ENCODE measurements around the gene SLC9A8.

Gene SLC9A8

DNA sequence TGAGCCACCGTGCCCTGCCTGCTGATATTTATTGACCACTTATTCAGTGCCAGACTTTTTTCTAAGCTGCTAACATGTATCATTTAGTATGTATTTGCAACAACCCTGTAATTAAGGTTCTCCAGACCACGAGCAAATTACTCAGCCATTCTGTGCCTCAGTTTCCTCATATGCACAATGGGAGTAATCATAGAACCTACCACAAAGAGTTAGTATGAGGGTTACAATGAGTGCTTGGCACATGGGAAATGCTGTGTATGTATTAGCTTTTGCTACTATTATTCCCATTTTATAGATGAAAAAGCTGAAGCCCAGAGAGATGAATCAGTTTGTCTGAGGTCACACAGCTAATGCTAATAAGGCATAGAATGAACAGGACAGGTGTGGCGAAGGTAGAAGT is 20.0 kb upstream of the SLC9A8 start:
- Histone ChIP-seq H3F3A (ENCODE audit: insufficient read depth) (no peaks in the 10 kb centered on the region), H3K27ac (ENCODE audit: low read depth, low read length) (no peak overlapping the region)

DNA sequence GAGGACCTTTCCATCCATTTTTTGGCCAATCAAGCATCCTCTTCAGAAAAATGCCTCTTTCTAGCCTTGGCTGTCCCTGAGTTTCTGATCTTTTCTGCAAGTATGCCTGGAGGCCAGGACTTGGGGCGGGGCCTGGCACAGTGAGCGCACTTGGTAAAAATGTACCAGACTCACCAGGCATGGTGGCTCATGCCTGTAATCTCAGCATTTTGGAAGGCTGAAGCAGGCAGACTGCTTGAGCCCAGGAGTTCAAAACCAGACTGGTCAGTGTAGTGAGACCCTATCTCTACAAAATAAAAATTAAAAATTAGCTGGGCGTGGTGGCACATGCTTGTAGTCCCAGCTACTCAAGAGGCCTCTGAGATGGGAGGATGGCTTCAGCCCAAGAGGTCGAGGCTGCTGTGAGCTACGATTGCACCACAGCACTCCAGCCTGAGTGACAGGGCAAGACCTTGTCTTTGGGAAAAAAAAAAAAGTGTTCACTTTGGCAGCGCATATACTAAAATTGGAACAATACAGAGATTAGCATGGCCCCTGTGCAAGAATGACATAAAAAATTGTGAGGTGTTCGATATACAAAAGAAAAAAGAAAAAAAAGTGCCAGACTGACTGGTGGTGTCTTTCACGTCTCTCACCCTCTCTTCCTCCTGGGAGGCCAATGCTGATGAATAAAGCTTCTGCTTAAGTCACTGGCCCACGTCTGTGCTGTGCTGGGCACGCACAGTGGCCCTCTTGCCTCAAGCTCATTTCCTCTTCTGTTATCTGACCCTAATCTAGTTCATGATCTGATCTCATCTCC is 18.1 kb upstream of the SLC9A8 start:
- TF ChIP-seq EZH2phosphoT487 (conservative IDR thresholded peaks at IDR 0.05; ENCODE audit: low read length), result no peak
- TF ChIP-seq, protein P1, sequence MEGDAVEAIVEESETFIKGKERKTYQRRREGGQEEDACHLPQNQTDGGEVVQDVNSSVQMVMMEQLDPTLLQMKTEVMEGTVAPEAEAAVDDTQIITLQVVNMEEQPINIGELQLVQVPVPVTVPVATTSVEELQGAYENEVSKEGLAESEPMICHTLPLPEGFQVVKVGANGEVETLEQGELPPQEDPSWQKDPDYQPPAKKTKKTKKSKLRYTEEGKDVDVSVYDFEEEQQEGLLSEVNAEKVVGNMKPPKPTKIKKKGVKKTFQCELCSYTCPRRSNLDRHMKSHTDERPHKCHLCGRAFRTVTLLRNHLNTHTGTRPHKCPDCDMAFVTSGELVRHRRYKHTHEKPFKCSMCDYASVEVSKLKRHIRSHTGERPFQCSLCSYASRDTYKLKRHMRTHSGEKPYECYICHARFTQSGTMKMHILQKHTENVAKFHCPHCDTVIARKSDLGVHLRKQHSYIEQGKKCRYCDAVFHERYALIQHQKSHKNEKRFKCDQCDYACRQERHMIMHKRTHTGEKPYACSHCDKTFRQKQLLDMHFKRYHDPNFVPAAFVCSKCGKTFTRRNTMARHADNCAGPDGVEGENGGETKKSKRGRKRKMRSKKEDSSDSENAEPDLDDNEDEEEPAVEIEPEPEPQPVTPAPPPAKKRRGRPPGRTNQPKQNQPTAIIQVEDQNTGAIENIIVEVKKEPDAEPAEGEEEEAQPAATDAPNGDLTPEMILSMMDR (IDR thresholded peaks at IDR 0.05; ENCODE audit: insufficient read depth, low read length, poor library complexity, severe bottlenecking), result no peak
- Histone ChIP-seq H4K20me1 (ENCODE audit: low read depth, low read length) (no peaks in the 10 kb centered on the region), H3K27me3 (ENCODE audit: low read length) (no peaks in the 10 kb centered on the region), H3K4me3 (ENCODE audit: insufficient read depth, low read length, poor library complexity, severe bottlenecking) (no peak overlapping the region), H3F3A (ENCODE audit: insufficient read depth) (no peaks in the 10 kb centered on the region), H3K9me2 (replicated peaks; ENCODE audit: insufficient read depth, low read length) (no peaks in the 10 kb centered on the region), H3K9me3 (ENCODE audit: insufficient read depth, low read length) (no peaks in the 10 kb centered on the region), H3K9ac (ENCODE audit: low read length) (no peak overlapping the region), H3K4me2 (ENCODE audit: low read depth, low read length, poor library complexity, severe bottlenecking) (no peak overlapping the region), H3K36me3 (ENCODE audit: low read length) (no peaks in the 10 kb centered on the region), H2AFZ (ENCODE audit: low read depth, low read length, severe bottlenecking) (no peak overlapping the region), H3K27ac (ENCODE audit: low read depth, low read length) (no peak overlapping the region), H3K79me2 (ENCODE audit: insufficient read depth, low read length) (no peaks in the 10 kb centered on the region)

More for the DNA sequence above, 20.0 kb upstream of the SLC9A8 start:
- Histone ChIP-seq H3K9ac (ENCODE audit: low read length) (no peak overlapping the region), H3K9me3 (ENCODE audit: insufficient read depth, low read length) (no peaks in the 10 kb centered on the region), H2AFZ (ENCODE audit: low read depth, low read length, severe bottlenecking) (no peak overlapping the region), H3K9me2 (replicated peaks; ENCODE audit: insufficient read depth, low read length) (no peaks in the 10 kb centered on the region), H3K36me3 (ENCODE audit: low read length) (no peaks in the 10 kb centered on the region), H3K4me3 (ENCODE audit: insufficient read depth, low read length, poor library complexity, severe bottlenecking) (no peak overlapping the region), H3K79me2 (ENCODE audit: insufficient read depth, low read length) (no peaks in the 10 kb centered on the region), H3K4me2 (ENCODE audit: low read depth, low read length, poor library complexity, severe bottlenecking) (no peak overlapping the region), H4K20me1 (ENCODE audit: low read depth, low read length) (no peaks in the 10 kb centered on the region), H3K27me3 (ENCODE audit: low read length) (no peaks in the 10 kb centered on the region)
- TF ChIP-seq, protein P1 (IDR thresholded peaks at IDR 0.05; ENCODE audit: insufficient read depth, low read length, poor library complexity, severe bottlenecking), result no peak
- TF ChIP-seq EZH2phosphoT487 (conservative IDR thresholded peaks at IDR 0.05; ENCODE audit: low read length), result no peak

DNA sequence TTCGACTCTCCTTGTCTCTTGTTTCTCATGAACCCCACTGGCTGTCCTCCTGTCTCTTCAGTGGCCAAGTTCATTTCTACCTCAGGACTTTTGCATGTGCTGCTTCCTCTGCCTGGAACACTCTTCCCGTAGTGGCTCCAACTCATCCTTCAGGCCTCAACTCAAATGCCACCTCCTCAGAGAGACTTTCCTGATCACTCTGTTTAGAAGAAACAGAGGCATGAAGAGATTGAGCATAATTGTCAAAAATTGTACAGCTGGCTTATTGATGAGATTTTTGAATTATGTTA is 17.5 kb upstream of the SLC9A8 start:
- Histone ChIP-seq H3K27ac (ENCODE audit: low read depth, low read length) (no peak overlapping the region), H3K4me3 (ENCODE audit: insufficient read depth, low read length, poor library complexity, severe bottlenecking) (no peak overlapping the region), H3K9ac (ENCODE audit: low read length) (no peak overlapping the region), H3K79me2 (ENCODE audit: insufficient read depth, low read length) (no peaks in the 10 kb centered on the region), H3K4me2 (ENCODE audit: low read depth, low read length, poor library complexity, severe bottlenecking) (no peak overlapping the region), H3F3A (ENCODE audit: insufficient read depth) (no peaks in the 10 kb centered on the region), H4K20me1 (ENCODE audit: low read depth, low read length) (no peaks in the 10 kb centered on the region), H2AFZ (ENCODE audit: low read depth, low read length, severe bottlenecking) (no peak overlapping the region), H3K36me3 (ENCODE audit: low read length) (no peaks in the 10 kb centered on the region), H3K27me3 (ENCODE audit: low read length) (no peaks in the 10 kb centered on the region), H3K9me3 (ENCODE audit: insufficient read depth, low read length) (no peaks in the 10 kb centered on the region), H3K9me2 (replicated peaks; ENCODE audit: insufficient read depth, low read length) (no peaks in the 10 kb centered on the region)
- TF ChIP-seq, protein P1 (IDR thresholded peaks at IDR 0.05; ENCODE audit: insufficient read depth, low read length, poor library complexity, severe bottlenecking), result no peak
- no peak for TF ChIP-seq EZH2phosphoT487 (conservative IDR thresholded peaks at IDR 0.05; ENCODE audit: low read length)
